ENCODE measurements around the gene CDK5R1. TPM values are rescaled to one million over a fixed set of nuclear protein-coding genes. Genes with fewer than 3 reads are reported as not detected.

Gene CDK5R1
- total and polyA plus RNA-seq, 8 donors: 0.37 to 2.6 (median 1.8) TPM; not detected in 2

DNA sequence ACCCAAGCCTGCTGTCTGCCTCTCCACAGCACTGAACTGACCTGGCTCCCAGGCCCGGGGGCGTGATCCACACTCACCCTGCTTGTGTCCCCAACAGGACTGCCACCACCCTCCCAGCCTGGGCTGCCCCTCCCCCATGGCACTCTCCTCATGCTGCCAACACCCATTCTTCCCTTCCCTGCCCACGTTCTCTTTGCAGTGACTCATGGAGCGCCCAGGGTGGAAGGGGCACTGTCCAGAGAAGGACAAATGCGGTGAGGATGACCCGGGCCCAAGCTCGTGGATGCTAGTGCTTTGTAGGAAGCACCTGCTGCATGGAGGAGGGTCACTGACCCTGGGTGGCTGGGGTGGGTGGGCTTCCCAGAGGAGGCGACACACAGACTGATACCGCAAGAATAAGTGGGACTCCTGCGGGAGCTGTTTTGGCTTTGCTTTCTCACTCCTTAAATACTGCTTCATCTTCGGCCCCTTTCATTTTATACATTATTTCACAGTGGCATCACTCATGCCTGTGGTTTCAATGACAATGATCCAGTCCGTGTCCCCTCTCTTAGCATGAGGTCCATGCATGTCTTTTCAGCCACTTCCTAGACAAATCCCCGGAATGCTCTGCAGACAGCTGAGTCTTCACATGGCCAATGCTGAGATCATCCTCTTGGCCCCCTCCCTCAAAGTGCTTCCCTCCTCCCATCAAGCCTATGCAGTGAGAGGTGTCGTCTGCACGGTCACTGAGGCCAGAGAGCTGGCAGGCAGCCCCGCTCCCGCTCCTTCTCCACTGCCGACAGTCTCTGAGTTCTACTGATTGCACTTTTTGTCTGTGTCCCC is 17.6 kb downstream of the CDK5R1 start:
- Histone ChIP-seq H3K27me3 (no peaks in the 10 kb centered on the region), H3K36me3 (peaks cover 0 to 4% (median 0%) of the 10 kb centered on the region in 4 donors), H3K4me1 (peaks cover 0 to 23% (median 0%) of the 10 kb centered on the region in 4 donors), H3K27ac (peak overlapping the region; percentile 15 to 76 (median 63)), H3K9me3 (no peaks in the 10 kb centered on the region), H3K4me3 (no peak overlapping the region)
- TF ChIP-seq, protein P1, sequence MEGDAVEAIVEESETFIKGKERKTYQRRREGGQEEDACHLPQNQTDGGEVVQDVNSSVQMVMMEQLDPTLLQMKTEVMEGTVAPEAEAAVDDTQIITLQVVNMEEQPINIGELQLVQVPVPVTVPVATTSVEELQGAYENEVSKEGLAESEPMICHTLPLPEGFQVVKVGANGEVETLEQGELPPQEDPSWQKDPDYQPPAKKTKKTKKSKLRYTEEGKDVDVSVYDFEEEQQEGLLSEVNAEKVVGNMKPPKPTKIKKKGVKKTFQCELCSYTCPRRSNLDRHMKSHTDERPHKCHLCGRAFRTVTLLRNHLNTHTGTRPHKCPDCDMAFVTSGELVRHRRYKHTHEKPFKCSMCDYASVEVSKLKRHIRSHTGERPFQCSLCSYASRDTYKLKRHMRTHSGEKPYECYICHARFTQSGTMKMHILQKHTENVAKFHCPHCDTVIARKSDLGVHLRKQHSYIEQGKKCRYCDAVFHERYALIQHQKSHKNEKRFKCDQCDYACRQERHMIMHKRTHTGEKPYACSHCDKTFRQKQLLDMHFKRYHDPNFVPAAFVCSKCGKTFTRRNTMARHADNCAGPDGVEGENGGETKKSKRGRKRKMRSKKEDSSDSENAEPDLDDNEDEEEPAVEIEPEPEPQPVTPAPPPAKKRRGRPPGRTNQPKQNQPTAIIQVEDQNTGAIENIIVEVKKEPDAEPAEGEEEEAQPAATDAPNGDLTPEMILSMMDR (IDR thresholded peaks at IDR 0.05): no peak
- no peak for TF ChIP-seq EP300 (IDR thresholded peaks at IDR 0.05)
- no peak for TF ChIP-seq POLR2AphosphoS5 (IDR thresholded peaks at IDR 0.05)
- TF ChIP-seq POLR2A (IDR thresholded peaks at IDR 0.05): no peak
- intact Hi-C loops (cut with DNase I; ENCODE audit: low total_unique reads): no loop called here
- 83 to 88% (median 85%) methylated on average over 18 of the region's 18 CpGs for WGBS, 5 donors
- peak in 1 of 2 donors; percentile 71 for DNase-seq

DNA sequence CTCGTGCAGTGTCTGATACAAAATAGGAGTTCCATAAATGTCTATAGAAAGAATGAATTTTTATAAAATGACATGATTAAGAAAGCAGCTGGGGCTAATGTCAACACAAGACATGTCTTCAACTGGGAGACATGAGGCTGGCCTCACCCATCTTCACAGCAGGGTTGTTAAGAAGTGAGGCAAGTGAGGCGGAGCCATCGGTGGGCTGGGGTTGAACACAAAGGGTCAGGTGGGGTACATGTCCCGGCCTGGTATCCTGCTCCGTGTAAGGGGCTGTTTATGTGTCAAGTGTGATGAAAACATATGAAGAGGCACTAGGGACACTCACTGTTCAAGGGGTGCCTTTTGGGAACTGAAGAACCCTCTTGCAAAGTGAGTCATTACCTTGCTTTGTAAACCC is 22.1 kb downstream of the CDK5R1 start:
- Histone ChIP-seq H3K4me3 (no peak overlapping the region), H3K27me3 (no peaks in the 10 kb centered on the region), H3K4me1 (peaks cover 0 to 14% (median 0%) of the 10 kb centered on the region in 4 donors), H3K9me3 (no peaks in the 10 kb centered on the region), H3K27ac (no peak overlapping the region), H3K36me3 (peaks cover 0 to 5% (median 2%) of the 10 kb centered on the region in 4 donors)
- 82 to 94% (median 91%) methylated on average over 5 of the region's 5 CpGs for WGBS, 5 donors
- TF ChIP-seq POLR2A (IDR thresholded peaks at IDR 0.05): no peak
- TF ChIP-seq POLR2AphosphoS5 (IDR thresholded peaks at IDR 0.05): no peak
- no peak for TF ChIP-seq EP300 (IDR thresholded peaks at IDR 0.05)
- TF ChIP-seq, protein P1 (IDR thresholded peaks at IDR 0.05): no peak
- DNase-seq: no peak
- intact Hi-C loops (cut with DNase I; ENCODE audit: low total_unique reads): no loop called here

DNA sequence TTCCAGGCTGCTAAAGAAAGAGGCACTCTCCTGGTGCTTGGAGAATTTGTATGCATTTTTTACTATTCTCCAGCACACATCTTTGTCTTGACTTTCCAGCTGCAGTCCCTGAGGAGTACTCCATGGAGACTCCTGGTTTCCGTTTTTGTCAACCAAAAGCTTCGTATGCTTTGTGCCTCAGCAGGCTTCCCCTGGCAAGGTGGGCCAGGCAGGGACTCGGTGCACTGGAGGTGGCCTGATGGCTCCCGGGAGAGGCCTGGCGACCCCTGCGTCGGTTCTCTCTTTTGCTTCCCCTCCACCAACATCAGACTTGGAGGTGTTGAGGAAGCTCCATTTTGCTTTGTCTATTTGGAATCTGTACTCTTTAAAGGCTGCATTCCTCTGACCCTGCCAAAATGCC is 23.7 kb downstream of the CDK5R1 start:
- Histone ChIP-seq H3K27me3 (no peaks in the 10 kb centered on the region), H3K9me3 (no peaks in the 10 kb centered on the region), H3K4me1 (no peaks in the 10 kb centered on the region), H3K36me3 (peaks cover 0 to 5% (median 0%) of the 10 kb centered on the region in 4 donors), H3K4me3 (no peak overlapping the region), H3K27ac (no peak overlapping the region)
- 91 to 96% (median 94%) methylated on average over 7 of the region's 7 CpGs for WGBS, 5 donors
- TF ChIP-seq POLR2AphosphoS5 (IDR thresholded peaks at IDR 0.05) (no peak), POLR2A (IDR thresholded peaks at IDR 0.05) (no peak), EP300 (IDR thresholded peaks at IDR 0.05) (no peak)
- TF ChIP-seq, protein P1 (IDR thresholded peaks at IDR 0.05): no peak
- intact Hi-C loops (cut with DNase I; ENCODE audit: low total_unique reads): no loop called here
- DNase-seq: no peak

DNA sequence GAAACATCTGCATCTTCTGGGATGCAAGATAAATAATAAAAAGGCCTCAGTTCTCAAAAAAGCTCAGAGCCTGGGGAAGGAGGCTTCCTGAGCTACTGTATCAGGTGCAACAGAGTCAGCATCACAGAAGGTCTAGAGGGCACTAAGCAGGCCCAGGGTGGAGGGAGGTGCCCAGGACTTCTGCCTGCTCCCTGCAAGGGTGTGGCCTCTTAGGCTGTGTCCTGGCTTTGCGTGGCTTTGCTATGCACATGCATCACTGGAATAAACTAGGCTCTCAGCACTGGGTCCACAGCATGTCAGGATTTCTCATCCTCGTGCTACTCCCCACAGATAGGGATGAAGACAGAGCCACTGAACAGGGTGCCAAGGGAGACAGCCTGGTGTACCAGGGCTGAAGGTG is 25.5 kb downstream of the CDK5R1 start:
- Histone ChIP-seq H3K27me3 (no peaks in the 10 kb centered on the region), H3K4me1 (no peaks in the 10 kb centered on the region), H3K36me3 (peaks cover 0 to 5% (median 0%) of the 10 kb centered on the region in 4 donors), H3K4me3 (no peak overlapping the region), H3K9me3 (no peaks in the 10 kb centered on the region), H3K27ac (no peak overlapping the region)
- WGBS, 5 donors: 80 to 100% (median 94%) methylated on average over 1 to 2 of the region's 2 CpGs
- intact Hi-C loops (cut with DNase I; ENCODE audit: low total_unique reads): no loop called here
- TF ChIP-seq POLR2A (IDR thresholded peaks at IDR 0.05) (no peak), EP300 (IDR thresholded peaks at IDR 0.05) (no peak), POLR2AphosphoS5 (IDR thresholded peaks at IDR 0.05) (no peak)
- TF ChIP-seq, protein P1 (IDR thresholded peaks at IDR 0.05): no peak
- DNase-seq: no peak

Data from stomach (tissue), 9 donors.